A549 (cell line): ENCODE results near the gene CNIH2. TPM values are rescaled to one million over a fixed set of nuclear protein-coding genes. Genes with fewer than 3 reads are reported as not detected.

Experiments used
- ATAC-seq, 2 experiments: fragments of 200-7000 bp in 1 of 2; fragments of >200 bp in 1 of 2; cut with Nextera tagmentation in 1 of 2; cut with Tn5 transposase in 1 of 2; 3 replicates each; pipeline versions ENCODE4 v1.8.0 to v1.9.1; 2018 to 2020; ENCODE audit warnings: mild to moderate bottlenecking in 1 of 2, moderate library complexity in 1 of 2
- CTCF ChIA-PET: fragments of 300-600 bp; sonication (Branson Sonifier 250); formaldehyde crosslinking; extraction: SDS; loops from one replicate; lab custom pipeline; 2021; ENCODE audit warnings: antibody characterized with exemption, inconsistent platforms; lab: Yijun Ruan, JAX
- POLR2A ChIA-PET: fragments of 350-600 bp; formaldehyde crosslinking; extraction: SDS; loops from one replicate; lab custom pipeline; 2021; ENCODE audit warnings: antibody characterized with exemption, inconsistent platforms; lab: Yijun Ruan, JAX
- DNase-seq, 2 experiments: peaks; one replicate each; pipeline versions ENCODE4 v3.0.0 to v3.0.0-alpha.2; 2011 to 2016; ENCODE audit warnings: low read depth in 1 of 2, low spot score in 1 of 2
- FAIRE-seq: peaks from 2 replicates; lab custom pipeline; 2011; peaks lifted over from hg19 to GRCh38; lab: Jason Lieb, UNC
- H3K27ac ChIP-seq, 2 experiments: fragments of >200 bp; sonication (Bioruptor Twin); formaldehyde crosslinking; 3 replicates each; pipeline ENCODE4 v1.5.1; 2016 to 2017
- H3K4me1 ChIP-seq: fragments of >200 bp; sonication (Bioruptor Twin); formaldehyde crosslinking; 3 replicates; pipeline ENCODE4 v1.6.1; 2016
- H3K4me2 ChIP-seq: fragments of >200 bp; sonication (Bioruptor Twin); formaldehyde crosslinking; 3 replicates; pipeline ENCODE4 v1.6.1; 2016
- H3K4me3 ChIP-seq: fragments of >200 bp; sonication (Bioruptor Twin); formaldehyde crosslinking; 3 replicates; pipeline ENCODE4 v1.5.1; 2016
- H3K9me3 ChIP-seq: fragments of >200 bp; sonication (Bioruptor Twin); formaldehyde crosslinking; 3 replicates; pipeline ENCODE4 v1.6.1; 2016
- BHLHE40 ChIP-seq: IDR thresholded peaks from 2 replicates; pipeline ENCODE4 v1.6.1; 2012; ENCODE audit warnings: low read depth, low read length, inconsistent platforms
- CHD4 ChIP-seq: fragments of 200-600 bp; sonication (generic); IDR thresholded peaks from 2 replicates; pipeline ENCODE4 v1.6.1; 2016; ENCODE audit warnings: antibody characterized with exemption, mild to moderate bottlenecking, borderline replicate concordance
- EP300 ChIP-seq, 2 experiments: fragments of >200 bp; sonication (Bioruptor Twin); formaldehyde crosslinking; IDR thresholded peaks; 2 replicates in 1 of 2; 3 replicates in 1 of 2; pipeline ENCODE4 v1.6.1; 2016 to 2017
- ESRRA ChIP-seq: fragments of 150-350 bp; IDR thresholded peaks from 2 replicates; pipeline ENCODE4 v1.6.1; 2014; ENCODE audit warnings: mild to moderate bottlenecking, low read length, borderline replicate concordance
- FOSL2 ChIP-seq, 2 experiments: fragments of 450-650 bp in 1 of 2; fragments of >200 bp in 1 of 2; sonication (Bioruptor Twin) in 1 of 2; formaldehyde crosslinking; IDR thresholded peaks; 2 replicates each; pipeline versions ENCODE4 v1.5.0 to v1.6.1; 2016 to 2020; ENCODE audit warnings: mild to moderate bottlenecking in 1 of 2, moderate library complexity in 1 of 2
- KDM1A ChIP-seq: fragments of 200-600 bp; sonication (generic); IDR thresholded peaks from 2 replicates; pipeline ENCODE4 v1.6.1; 2016; ENCODE audit warnings: low read depth, mild to moderate bottlenecking
- MAFK ChIP-seq: fragments of 450-650 bp; IDR thresholded peaks from 2 replicates; pipeline ENCODE4 v1.6.1; 2014; ENCODE audit not compliant: partially characterized antibody
- RCOR1 ChIP-seq: fragments of 150-350 bp; IDR thresholded peaks from 2 replicates; pipeline ENCODE4 v1.6.1; 2014; ENCODE audit warnings: antibody characterized with exemption, low read length, low read depth
- RFX5 ChIP-seq: fragments of 450-650 bp; IDR thresholded peaks from 2 replicates; pipeline ENCODE4 v1.7.1; 2014; ENCODE audit warnings: antibody characterized with exemption, mild to moderate bottlenecking, moderate library complexity
- SREBF2 ChIP-seq: fragments of 450-650 bp; IDR thresholded peaks from 2 replicates; pipeline ENCODE4 v1.6.1; 2014; ENCODE audit warnings: mild to moderate bottlenecking, moderate library complexity
- ZFP36 ChIP-seq: fragments of 450-650 bp; IDR thresholded peaks from 2 replicates; pipeline ENCODE4 v1.6.1; 2014; ENCODE audit warnings: borderline replicate concordance; ENCODE audit not compliant: partially characterized antibody
- WGBS: methylation state at CpG from one replicate; pipeline ENCODE4 v1.1.6; 2017; ENCODE audit errors: missing lambda C conversion rate; 5-methylcytosine and 5-hydroxymethylcytosine counted together
- polyA plus RNA-seq, 4 experiments: library from polyadenylated mRNA; depleted of rRNA in 3 of 4; stranded (reverse); fragments of >200 nt; fragmentation: RNase III in 1 of 4; extraction: RNeasy Plus Mini Kit Qiagen cat#74134 plus additional on column Dnase treatment in 1 of 4; gene quantifications; 2 replicates in 3 of 4; 3 replicates in 1 of 4; pipeline ENCODE4 v1.2.3, GENCODE V29; 2011 to 2017
- TF ChIP-seq, protein P1 (sequence below): IDR thresholded peaks from 2 replicates; pipeline ENCODE4 v1.6.1; 2012; ENCODE audit warnings: low read depth, borderline replicate concordance
- TF ChIP-seq, protein P2 (sequence below): IDR thresholded peaks from 2 replicates; pipeline ENCODE4 v1.6.1; 2012

The CNIH2 gene
- polyA plus RNA-seq, 2 of the 4 experiments (the other 2 are of a cell fraction) = 0.98 to 1.1 TPM

DNA sequence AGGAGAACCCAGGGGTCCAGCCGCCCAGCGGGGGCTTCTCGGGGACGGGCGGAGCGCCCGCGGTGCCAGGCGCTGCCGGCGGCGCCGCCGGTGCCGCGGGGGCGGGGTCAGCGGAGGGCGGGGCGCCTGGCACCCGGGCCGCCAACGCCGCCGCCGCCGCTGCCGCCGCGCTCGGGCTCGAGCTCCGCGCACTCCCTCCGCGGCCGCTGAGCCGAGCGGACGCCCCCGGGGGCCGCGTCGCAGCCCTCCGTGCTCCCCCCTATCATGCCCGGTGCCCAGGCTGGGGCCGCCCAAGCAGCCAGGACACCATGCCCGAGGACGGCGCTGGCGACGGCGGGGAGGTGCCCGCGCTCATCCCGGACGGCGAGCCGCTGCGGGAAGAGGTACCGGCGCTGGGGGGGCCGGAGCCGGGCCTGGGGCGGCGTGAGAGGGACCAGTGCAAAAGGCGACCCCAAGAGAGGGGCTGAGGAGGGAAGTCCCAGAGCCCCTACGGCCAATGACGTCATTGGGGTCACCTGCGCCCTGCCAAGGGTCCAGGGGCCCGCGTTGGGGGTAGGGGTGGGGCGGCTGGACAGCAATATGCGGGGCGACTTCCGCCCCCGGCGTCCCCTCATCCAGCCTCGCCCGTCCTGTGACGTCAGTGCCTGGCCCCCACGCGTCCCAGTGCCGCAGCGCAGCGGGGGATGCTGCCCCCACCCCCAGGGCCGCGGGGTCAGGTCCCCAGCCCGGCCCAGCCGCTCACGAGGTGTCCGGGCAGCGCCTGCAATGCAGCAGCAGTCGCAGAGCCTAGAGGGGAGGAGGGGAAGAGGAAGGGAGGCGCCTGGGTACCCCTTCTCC lies 13.9 kb downstream of the CNIH2 start, which contains the start of gene TMEM151A (continued):
- TF ChIP-seq ESRRA (no peak), CHD4 (no peak)

DNA sequence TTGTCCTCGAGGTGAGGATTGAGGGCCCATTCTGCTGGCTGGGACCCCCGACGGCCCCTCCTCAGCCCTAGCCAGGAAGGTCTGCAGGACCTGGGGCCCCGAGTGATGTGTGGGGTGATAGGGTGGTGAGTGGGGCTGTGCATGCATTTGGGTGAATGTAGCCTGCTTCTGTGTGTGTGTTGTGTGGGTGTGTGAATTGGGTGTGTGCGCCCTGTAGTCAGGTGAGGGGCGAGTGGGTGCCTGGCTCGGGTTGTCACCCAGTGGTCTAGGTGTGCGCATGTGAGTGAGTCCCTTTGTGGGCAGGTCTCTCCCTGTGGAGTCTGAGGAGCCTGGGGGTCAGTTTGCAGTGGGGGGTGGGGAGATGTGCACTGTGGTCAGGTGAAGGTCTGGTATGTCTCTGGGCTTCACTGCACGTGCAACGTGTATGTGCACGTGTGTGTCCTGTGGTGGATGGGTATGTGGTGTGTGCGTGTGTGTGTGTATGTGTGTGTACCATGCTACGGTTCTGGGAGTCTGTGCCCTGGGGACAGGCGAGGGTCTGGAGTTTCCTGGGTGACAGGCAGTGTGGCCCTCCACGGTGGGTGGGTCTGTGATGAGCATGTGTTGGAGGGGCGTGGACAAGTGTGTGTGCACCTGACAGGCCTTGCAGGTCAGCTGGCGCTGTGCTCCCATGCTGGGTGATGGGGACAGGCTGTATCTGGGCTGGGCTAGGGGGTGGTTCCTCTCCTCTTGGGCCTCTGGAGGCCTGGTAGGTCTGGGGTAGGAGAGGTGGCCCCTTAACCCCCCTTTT lies 14.8 kb downstream of the CNIH2 start:
- 52% methylated on average over 13 of the region's 17 CpGs for WGBS

DNA sequence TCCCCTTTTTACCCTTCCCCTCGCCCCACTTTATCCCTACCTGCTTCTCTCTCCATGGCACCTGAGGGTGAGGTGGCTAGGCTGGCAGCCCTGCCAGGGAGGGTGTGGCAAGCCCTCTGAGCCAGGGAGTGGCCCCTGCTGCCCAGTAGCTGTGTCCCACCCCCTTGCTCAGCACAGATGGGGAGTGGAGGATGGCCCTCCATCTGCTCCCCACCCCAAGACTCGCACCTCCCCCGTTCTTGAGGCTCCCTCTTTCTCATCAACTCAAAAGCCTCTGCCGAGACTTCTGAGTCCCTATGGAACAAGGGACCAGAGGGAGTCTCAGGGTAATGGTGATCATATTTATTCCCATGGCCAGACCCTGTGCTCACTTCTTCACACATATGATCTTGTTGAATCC lies 15.4 kb downstream of the CNIH2 start:
- no peak for ATAC-seq
- Histone ChIP-seq H3K27ac (no peak overlapping the region), H3K4me1 (peaks cover 12% of the 10 kb centered on the region), H3K4me3 (no peak overlapping the region), H3K4me2 (no peak overlapping the region), H3K9me3 (no peaks in the 10 kb centered on the region)
- ChIA-PET CTCF (interaction anchor here (10.1 kb wide), 1 partner anchor 18 kb away, joined by 116 read pairs; no protein-coding TSS in a partner anchor), POLR2A (no interaction called here)
- no peak for DNase-seq
- 83% methylated on average over 4 of the region's 4 CpGs for WGBS
- TF ChIP-seq, protein P1, sequence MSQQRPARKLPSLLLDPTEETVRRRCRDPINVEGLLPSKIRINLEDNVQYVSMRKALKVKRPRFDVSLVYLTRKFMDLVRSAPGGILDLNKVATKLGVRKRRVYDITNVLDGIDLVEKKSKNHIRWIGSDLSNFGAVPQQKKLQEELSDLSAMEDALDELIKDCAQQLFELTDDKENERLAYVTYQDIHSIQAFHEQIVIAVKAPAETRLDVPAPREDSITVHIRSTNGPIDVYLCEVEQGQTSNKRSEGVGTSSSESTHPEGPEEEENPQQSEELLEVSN = no peak
- TF ChIP-seq, protein P2, sequence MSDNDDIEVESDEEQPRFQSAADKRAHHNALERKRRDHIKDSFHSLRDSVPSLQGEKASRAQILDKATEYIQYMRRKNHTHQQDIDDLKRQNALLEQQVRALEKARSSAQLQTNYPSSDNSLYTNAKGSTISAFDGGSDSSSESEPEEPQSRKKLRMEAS = no peak
- no peak for TF ChIP-seq RFX5
- no peak for TF ChIP-seq EP300 (IDR thresholded peaks at IDR 0.05)
- no peak for TF ChIP-seq RCOR1
- no peak for FAIRE-seq

More for the DNA sequence above, 14.8 kb downstream of the CNIH2 start:
- Histone ChIP-seq H3K4me1 (peaks cover 17% of the 10 kb centered on the region), H3K27ac (peak overlapping the region in 1 of 2 experiments; percentile 88; a peak in 3 of 6 replicates), H3K9me3 (no peaks in the 10 kb centered on the region), H3K4me2 (peak overlapping the region; percentile 95), H3K4me3 (peak overlapping the region; percentile 65)
- CTCF ChIA-PET = interaction anchor here (10.1 kb wide), 1 partner anchor 18 kb away, joined by 116 read pairs; no protein-coding TSS in a partner anchor
- TF ChIP-seq MAFK = no peak
- TF ChIP-seq BHLHE40 = 0 out of 2 replicates have a peak, but pooled peaks have one; percentile 30
- POLR2A ChIA-PET = no interaction called here
- DNase-seq (no peak), ATAC-seq (no peak), FAIRE-seq (no peak)

DNA sequence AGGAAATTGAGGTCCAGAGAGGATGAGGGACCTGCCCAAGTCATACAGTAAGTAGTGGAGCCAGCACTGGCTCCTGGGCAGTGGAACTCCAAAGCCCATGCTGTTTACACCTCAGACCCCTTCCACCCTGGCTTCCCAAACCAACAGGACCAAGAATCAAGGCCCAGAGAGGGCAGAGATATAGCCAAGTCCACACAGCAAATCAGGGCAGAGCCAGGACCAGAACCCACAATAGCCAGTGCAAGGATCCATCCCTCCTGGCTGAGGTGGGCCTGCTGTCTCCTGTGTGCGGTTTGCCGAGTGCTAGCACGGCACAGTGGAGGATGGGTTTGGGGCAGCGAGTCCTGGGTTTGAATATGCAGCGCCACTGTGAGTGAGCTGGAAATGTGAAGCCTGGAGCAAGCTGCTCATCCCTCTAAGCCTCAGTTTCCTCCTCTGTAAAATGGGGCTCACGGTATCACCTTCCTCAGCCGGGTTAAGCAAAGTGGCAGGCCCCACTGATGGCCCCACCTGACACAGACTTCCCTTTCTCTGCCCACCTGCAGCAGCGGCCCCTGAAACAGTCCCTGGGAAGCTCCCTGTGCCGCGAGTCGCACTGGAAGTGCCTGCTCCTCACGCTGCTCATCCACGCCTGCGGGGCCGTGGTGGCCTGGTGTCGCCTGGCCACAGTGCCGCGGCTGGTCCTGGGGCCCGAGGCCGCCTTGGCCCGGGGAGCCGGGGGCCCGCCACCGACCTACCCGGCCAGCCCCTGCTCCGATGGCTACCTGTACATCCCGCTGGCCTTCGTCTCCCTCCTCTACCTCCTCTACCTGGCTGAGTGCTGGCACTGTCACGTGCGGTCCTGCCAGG lies 16.0 kb downstream of the CNIH2 start:
- ATAC-seq = no peak
- Histone ChIP-seq H3K9me3 (no peaks in the 10 kb centered on the region), H3K27ac (no peak overlapping the region), H3K4me1 (peaks cover 12% of the 10 kb centered on the region), H3K4me2 (no peak overlapping the region), H3K4me3 (no peak overlapping the region)
- TF ChIP-seq FOSL2 (IDR thresholded peaks at IDR 0.05) = no peak
- TF ChIP-seq FOSL2 (CRISPR knock-in tag; IDR thresholded peaks at IDR 0.05) = no peak
- peak; percentile 15 for TF ChIP-seq ZFP36
- TF ChIP-seq KDM1A = peak; percentile 61; the same call in 1 of the 2 replicates
- no peak for TF ChIP-seq SREBF2
- DNase-seq = no peak
- ChIA-PET POLR2A (interaction anchor here (0.5 kb wide), 1 partner anchor 238 kb away, joined by 3 read pairs; no protein-coding TSS in a partner anchor), CTCF (interaction anchor here (0.8 to 10.1 kb wide), 4 partner anchors 12 to 42 kb away, joined by 3 to 116 read pairs (median 5); partner anchors contain the start of gene RIN1)
- FAIRE-seq = no peak
- 89% methylated on average over 22 of the region's 30 CpGs for WGBS
